Measurements from ENCODE around the gene FARS2.
"Not testable (repeated sequence)": the region's sequence is repeated elsewhere in the genome, so short reads cannot be mapped to it uniquely, and the experiment has no call there.

Gene FARS2

GRCh38 chr6:5540370-5540769 lies 279.1 kb downstream of the FARS2 start:
- DNase-seq (ENCODE audit: low spot score): no peak

GRCh38 chr6:5541025-5541424 lies 279.7 kb downstream of the FARS2 start:
- no peak for DNase-seq (ENCODE audit: low spot score)

- no peak for DNase-seq (ENCODE audit: low spot score)
These were observed 280.6 kb downstream of the FARS2 start for GRCh38 chr6:5541751-5542432.

GRCh38 chr6:5547556-5547955 lies 286.2 kb downstream of the FARS2 start:
- no peak for DNase-seq (ENCODE audit: low spot score)

GRCh38 chr6:5550631-5551030 lies 289.3 kb downstream of the FARS2 start:
- DNase-seq (ENCODE audit: low spot score): no peak

- DNase-seq (ENCODE audit: low spot score): no peak
These were observed 290.9 kb downstream of the FARS2 start for GRCh38 chr6:5552243-5552642.

GRCh38 chr6:5553767-5554166 lies 292.5 kb downstream of the FARS2 start:
- no peak for DNase-seq (ENCODE audit: low spot score)

- no peak for DNase-seq (ENCODE audit: low spot score)
These were observed 292.9 kb downstream of the FARS2 start for GRCh38 chr6:5554226-5554625.

- DNase-seq (ENCODE audit: low spot score): no peak
These were observed 294.7 kb downstream of the FARS2 start for GRCh38 chr6:5556011-5556410.

- DNase-seq (ENCODE audit: low spot score): no peak
These were observed 296.2 kb downstream of the FARS2 start for GRCh38 chr6:5557506-5557905.

GRCh38 chr6:5559651-5560050 lies 298.3 kb downstream of the FARS2 start:
- no peak for DNase-seq (ENCODE audit: low spot score)

GRCh38 chr6:5562277-5562676 lies 301.0 kb downstream of the FARS2 start:
- DNase-seq (ENCODE audit: low spot score): no peak

- DNase-seq (ENCODE audit: low spot score): no peak
These were observed 301.8 kb downstream of the FARS2 start for GRCh38 chr6:5563086-5563485.

- DNase-seq (ENCODE audit: low spot score): not testable (repeated sequence)
These were observed 303.4 kb downstream of the FARS2 start for GRCh38 chr6:5564746-5565145.

- DNase-seq (ENCODE audit: low spot score): no peak
These were observed 304.7 kb downstream of the FARS2 start for GRCh38 chr6:5565971-5566370.

- DNase-seq (ENCODE audit: low spot score): no peak
These were observed 305.4 kb downstream of the FARS2 start for GRCh38 chr6:5566718-5567117.

- DNase-seq (ENCODE audit: low spot score): no peak
These were observed 306.0 kb downstream of the FARS2 start for GRCh38 chr6:5567352-5567751.

GRCh38 chr6:5567890-5568289 lies 306.6 kb downstream of the FARS2 start:
- DNase-seq (ENCODE audit: low spot score): no peak

GRCh38 chr6:5569491-5569890 lies 308.2 kb downstream of the FARS2 start:
- no peak for DNase-seq (ENCODE audit: low spot score)

GRCh38 chr6:5570641-5571040 lies 309.3 kb downstream of the FARS2 start:
- DNase-seq (ENCODE audit: low spot score): no peak

GRCh38 chr6:5580736-5581581 lies 319.6 kb downstream of the FARS2 start:
- no peak for DNase-seq (ENCODE audit: low spot score)

- no peak for DNase-seq (ENCODE audit: low spot score)
These were observed 321.4 kb downstream of the FARS2 start for GRCh38 chr6:5582762-5583161.

GRCh38 chr6:5583528-5583927 lies 322.2 kb downstream of the FARS2 start:
- DNase-seq (ENCODE audit: low spot score): no peak

GRCh38 chr6:5584078-5584482 lies 322.8 kb downstream of the FARS2 start:
- DNase-seq (ENCODE audit: low spot score): no peak

Measured in hematopoietic multipotent progenitor cell treated with erythropoietin and hydrocortisone succinate and interleukin-3 and kit ligand, for 17 days (in vitro differentiated cells).